Measurements from ENCODE around the gene CUBN. TPM values are rescaled to one million over a fixed set of nuclear protein-coding genes. Genes with fewer than 3 reads are reported as not detected.

CUBN gene
- total RNA-seq, 3 donors from 2014 or later, result 0.31 to 1.9 (median 0.38) TPM

DNA sequence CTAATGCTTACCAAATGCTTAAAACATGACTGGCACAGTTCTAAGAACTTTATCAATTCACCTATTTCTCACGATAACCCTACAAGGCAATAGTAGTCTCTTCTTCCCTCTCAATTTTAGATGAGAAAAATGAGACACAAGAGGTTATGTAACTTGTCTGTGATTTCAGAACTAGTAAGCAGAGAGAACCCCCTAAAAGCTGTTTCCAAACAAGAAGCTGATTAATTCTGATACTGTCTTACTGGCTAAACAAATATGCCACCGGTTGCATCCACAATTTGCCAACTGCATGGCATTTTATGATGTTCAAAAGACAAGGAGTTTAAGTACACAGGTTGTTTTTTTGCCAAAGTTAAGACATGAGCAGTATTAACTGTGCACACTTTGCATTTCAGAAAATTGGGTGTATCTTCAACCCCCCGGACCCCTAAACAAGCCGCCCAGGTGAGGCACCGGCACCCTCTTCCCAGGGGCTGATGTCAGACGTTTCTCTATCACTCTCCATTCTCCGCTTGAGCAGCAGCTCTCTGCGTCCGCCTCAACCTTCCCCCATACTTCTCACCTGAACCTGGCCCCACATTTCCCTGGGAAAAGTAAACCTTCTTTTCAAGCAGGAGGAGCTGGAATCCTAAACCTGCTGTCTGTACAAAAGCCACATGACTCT lies 334.1 kb downstream of the CUBN start:
- no peaks in the 10 kb centered on the region for H3K4me1 ChIP-seq (ENCODE audit: low read depth)
- no peaks in the 10 kb centered on the region for H3K36me3 ChIP-seq (ENCODE audit: low read depth)
- intact Hi-C loops (cut with DNase I, micrococcal nuclease), result no loop called here
- H3K4me3 ChIP-seq, result no peak overlapping the region
- ATAC-seq (no peak), DNase-seq (no peak)
- H3K9me3 ChIP-seq, result no peaks in the 10 kb centered on the region
- TF ChIP-seq, protein P1, sequence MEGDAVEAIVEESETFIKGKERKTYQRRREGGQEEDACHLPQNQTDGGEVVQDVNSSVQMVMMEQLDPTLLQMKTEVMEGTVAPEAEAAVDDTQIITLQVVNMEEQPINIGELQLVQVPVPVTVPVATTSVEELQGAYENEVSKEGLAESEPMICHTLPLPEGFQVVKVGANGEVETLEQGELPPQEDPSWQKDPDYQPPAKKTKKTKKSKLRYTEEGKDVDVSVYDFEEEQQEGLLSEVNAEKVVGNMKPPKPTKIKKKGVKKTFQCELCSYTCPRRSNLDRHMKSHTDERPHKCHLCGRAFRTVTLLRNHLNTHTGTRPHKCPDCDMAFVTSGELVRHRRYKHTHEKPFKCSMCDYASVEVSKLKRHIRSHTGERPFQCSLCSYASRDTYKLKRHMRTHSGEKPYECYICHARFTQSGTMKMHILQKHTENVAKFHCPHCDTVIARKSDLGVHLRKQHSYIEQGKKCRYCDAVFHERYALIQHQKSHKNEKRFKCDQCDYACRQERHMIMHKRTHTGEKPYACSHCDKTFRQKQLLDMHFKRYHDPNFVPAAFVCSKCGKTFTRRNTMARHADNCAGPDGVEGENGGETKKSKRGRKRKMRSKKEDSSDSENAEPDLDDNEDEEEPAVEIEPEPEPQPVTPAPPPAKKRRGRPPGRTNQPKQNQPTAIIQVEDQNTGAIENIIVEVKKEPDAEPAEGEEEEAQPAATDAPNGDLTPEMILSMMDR (IDR thresholded peaks at IDR 0.05), result no peak

- no peak overlapping the region for H3K4me3 ChIP-seq
- intact Hi-C loops (cut with DNase I, micrococcal nuclease), result no loop called here
- TF ChIP-seq, protein P1 (IDR thresholded peaks at IDR 0.05), result no peak
- DNase-seq, result peak in 1 of 3 donors; percentile 17
- H3K4me1 ChIP-seq (ENCODE audit: low read depth), result no peaks in the 10 kb centered on the region
- ATAC-seq, result peak; percentile 88
- H3K36me3 ChIP-seq (ENCODE audit: low read depth), result no peaks in the 10 kb centered on the region
- no peaks in the 10 kb centered on the region for H3K9me3 ChIP-seq
These were observed 335.6 kb downstream of the CUBN start for GRCh38 chr10:16794005-16794404.

DNA sequence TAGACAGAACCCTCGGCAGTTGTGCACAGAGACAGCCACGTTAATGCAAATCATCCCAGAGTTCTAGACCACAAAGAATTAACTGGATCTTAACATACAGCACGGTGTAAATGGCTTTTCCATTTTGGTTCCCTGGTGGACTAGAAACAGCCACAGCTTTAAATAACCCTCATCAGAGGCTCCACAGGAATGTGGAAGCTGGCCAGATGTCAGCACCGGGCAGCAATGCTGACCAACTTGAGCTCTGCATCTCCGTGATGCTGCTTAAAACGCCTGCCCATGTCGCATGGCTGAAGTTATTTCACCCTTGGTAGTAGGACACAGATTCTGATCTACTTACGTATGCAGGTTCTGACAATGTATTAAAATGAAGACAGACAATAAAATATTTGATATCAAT lies 336.9 kb downstream of the CUBN start:
- Histone ChIP-seq H3K9me3 (no peaks in the 10 kb centered on the region), H3K4me3 (no peak overlapping the region), H3K4me1 (ENCODE audit: low read depth) (no peaks in the 10 kb centered on the region), H3K36me3 (ENCODE audit: low read depth) (no peaks in the 10 kb centered on the region)
- intact Hi-C loops (cut with DNase I, micrococcal nuclease), result no loop called here
- ATAC-seq, result no peak
- DNase-seq, result no peak
- TF ChIP-seq, protein P1 (IDR thresholded peaks at IDR 0.05), result no peak

- Histone ChIP-seq H3K4me3 (no peak overlapping the region), H3K36me3 (ENCODE audit: low read depth) (no peaks in the 10 kb centered on the region), H3K4me1 (ENCODE audit: low read depth) (no peaks in the 10 kb centered on the region), H3K9me3 (no peaks in the 10 kb centered on the region)
- DNase-seq (no peak), ATAC-seq (no peak)
- intact Hi-C loops (cut with DNase I, micrococcal nuclease), result no loop called here
- TF ChIP-seq, protein P1 (IDR thresholded peaks at IDR 0.05), result no peak
These were observed 339.8 kb downstream of the CUBN start for GRCh38 chr10:16789765-16790164.

DNA sequence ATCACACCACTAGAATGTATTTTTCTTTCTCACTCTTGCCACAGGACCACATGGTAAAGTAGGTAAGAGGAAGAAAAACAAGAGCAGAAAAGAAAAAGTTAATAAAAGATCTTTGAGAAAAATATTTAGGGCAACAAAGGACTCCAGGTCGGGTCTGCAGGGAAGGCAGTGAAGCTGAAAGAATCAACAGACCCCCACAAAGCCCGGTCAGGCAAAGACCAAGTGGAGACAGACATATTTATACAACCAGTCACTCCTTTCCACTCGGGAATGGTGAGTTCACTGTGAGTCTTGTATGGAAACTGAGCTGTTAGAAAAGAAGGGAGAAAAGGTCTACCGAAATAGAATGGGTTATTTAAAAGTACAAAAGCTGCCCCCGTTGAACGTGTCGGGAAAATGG lies 340.4 kb downstream of the CUBN start:
- no peak for DNase-seq
- intact Hi-C loops (cut with DNase I, micrococcal nuclease), result no loop called here
- Histone ChIP-seq H3K9me3 (no peaks in the 10 kb centered on the region), H3K36me3 (ENCODE audit: low read depth) (no peaks in the 10 kb centered on the region), H3K4me1 (ENCODE audit: low read depth) (no peaks in the 10 kb centered on the region), H3K4me3 (no peak overlapping the region)
- no peak for ATAC-seq
- TF ChIP-seq, protein P1 (IDR thresholded peaks at IDR 0.05), result no peak

- Histone ChIP-seq H3K4me3 (no peak overlapping the region), H3K36me3 (ENCODE audit: low read depth) (no peaks in the 10 kb centered on the region), H3K9me3 (no peaks in the 10 kb centered on the region), H3K4me1 (ENCODE audit: low read depth) (no peaks in the 10 kb centered on the region)
- intact Hi-C loops (cut with DNase I, micrococcal nuclease), result no loop called here
- ATAC-seq, result no peak
- DNase-seq, result no peak
- TF ChIP-seq, protein P1 (IDR thresholded peaks at IDR 0.05), result no peak
These were observed 340.8 kb downstream of the CUBN start for GRCh38 chr10:16788778-16789177.

All from mucosa of descending colon (tissue), 3 donors.